Mammary epithelial cell (primary cell): ENCODE measurements around the gene SSBP2.

ENCODE experiments used
- EZH2 ChIP-seq: IDR thresholded peaks from 2 replicates; pipeline ENCODE4 v1.6.1; 2012; ENCODE audit warnings: low read length, inconsistent platforms, borderline replicate concordance
- TF ChIP-seq, protein P1 (sequence below), 2 donors: IDR thresholded peaks in 1 of 2; conservative IDR thresholded peaks in 1 of 2; 2 replicates each; pipeline ENCODE4 v1.5.1; 2011 to 2012; ENCODE audit warnings: inconsistent platforms in 2 of 2, low read length in 2 of 2, mild to moderate bottlenecking in 2 of 2, control low read depth in 1 of 2, low read depth in 1 of 2; ENCODE audit not compliant: insufficient read depth in 1 of 2; ENCODE audit errors: extremely low read depth in 1 of 2

GRCh38 chr5:81757404-81757803, 6.5 kb upstream of the SSBP2 start:
- TF ChIP-seq, protein P1, sequence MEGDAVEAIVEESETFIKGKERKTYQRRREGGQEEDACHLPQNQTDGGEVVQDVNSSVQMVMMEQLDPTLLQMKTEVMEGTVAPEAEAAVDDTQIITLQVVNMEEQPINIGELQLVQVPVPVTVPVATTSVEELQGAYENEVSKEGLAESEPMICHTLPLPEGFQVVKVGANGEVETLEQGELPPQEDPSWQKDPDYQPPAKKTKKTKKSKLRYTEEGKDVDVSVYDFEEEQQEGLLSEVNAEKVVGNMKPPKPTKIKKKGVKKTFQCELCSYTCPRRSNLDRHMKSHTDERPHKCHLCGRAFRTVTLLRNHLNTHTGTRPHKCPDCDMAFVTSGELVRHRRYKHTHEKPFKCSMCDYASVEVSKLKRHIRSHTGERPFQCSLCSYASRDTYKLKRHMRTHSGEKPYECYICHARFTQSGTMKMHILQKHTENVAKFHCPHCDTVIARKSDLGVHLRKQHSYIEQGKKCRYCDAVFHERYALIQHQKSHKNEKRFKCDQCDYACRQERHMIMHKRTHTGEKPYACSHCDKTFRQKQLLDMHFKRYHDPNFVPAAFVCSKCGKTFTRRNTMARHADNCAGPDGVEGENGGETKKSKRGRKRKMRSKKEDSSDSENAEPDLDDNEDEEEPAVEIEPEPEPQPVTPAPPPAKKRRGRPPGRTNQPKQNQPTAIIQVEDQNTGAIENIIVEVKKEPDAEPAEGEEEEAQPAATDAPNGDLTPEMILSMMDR (conservative IDR thresholded peaks at IDR 0.05 in 1 of 2, IDR thresholded peaks at IDR 0.05 in 1 of 2; ENCODE audit: extremely low read depth in 1 of 2, insufficient read depth in 1 of 2, low read depth in 1 of 2, low read length in 2 of 2) = no peak
- no peak for TF ChIP-seq EZH2
